Activated CD4-positive, alpha-beta T cell treated with anti-CD3 and anti-CD28 coated beads, Interleukin-2, amount 10 ng/mL, durations not matched to agents 24 days and 14 days (primary cell): ENCODE data around the gene STAT2. TPM values are rescaled to one million over a fixed set of nuclear protein-coding genes. Genes with fewer than 3 reads are reported as not detected.
"Not testable (repeated sequence)": the region's sequence is repeated elsewhere in the genome, so short reads cannot be mapped to it uniquely, and the experiment has no call there.

Experiments
- DNase-seq: peaks from one replicate; pipeline ENCODE4 v3.0.0; 2022
- H3K27ac Mint-ChIP-seq: one replicate; pipeline ENCODE4 v1.8.0; 2022; ENCODE audit warnings: mild to moderate bottlenecking, mixed read lengths
- H3K27me3 Mint-ChIP-seq: one replicate; pipeline ENCODE4 v1.8.0; 2022; ENCODE audit warnings: mixed read lengths
- H3K36me3 Mint-ChIP-seq: one replicate; pipeline ENCODE4 v1.8.0; 2022; ENCODE audit warnings: low read depth, mild to moderate bottlenecking, mixed read lengths
- H3K4me1 Mint-ChIP-seq: one replicate; pipeline ENCODE4 v1.8.0; 2021; ENCODE audit warnings: mixed read lengths
- H3K4me3 Mint-ChIP-seq: one replicate; pipeline ENCODE4 v1.8.0; 2022; ENCODE audit warnings: mild to moderate bottlenecking, moderate library complexity, mixed read lengths
- H3K9me3 Mint-ChIP-seq: one replicate; pipeline ENCODE4 v1.8.0; 2021; ENCODE audit warnings: mixed read lengths
- intact Hi-C: fragments of 100-400 bp; cut with micrococcal nuclease; formaldehyde crosslinking; loops from one replicate; pipeline ENCODE4 v1.15.1; 2023
- total RNA-seq: library from RNA; stranded (reverse); gene quantifications from 2 replicates; pipeline ENCODE4 v1.2.3, GENCODE V29; 2022

The STAT2 gene
- 64.9 and 68.4 TPM in 2 replicates for total RNA-seq

DNA sequence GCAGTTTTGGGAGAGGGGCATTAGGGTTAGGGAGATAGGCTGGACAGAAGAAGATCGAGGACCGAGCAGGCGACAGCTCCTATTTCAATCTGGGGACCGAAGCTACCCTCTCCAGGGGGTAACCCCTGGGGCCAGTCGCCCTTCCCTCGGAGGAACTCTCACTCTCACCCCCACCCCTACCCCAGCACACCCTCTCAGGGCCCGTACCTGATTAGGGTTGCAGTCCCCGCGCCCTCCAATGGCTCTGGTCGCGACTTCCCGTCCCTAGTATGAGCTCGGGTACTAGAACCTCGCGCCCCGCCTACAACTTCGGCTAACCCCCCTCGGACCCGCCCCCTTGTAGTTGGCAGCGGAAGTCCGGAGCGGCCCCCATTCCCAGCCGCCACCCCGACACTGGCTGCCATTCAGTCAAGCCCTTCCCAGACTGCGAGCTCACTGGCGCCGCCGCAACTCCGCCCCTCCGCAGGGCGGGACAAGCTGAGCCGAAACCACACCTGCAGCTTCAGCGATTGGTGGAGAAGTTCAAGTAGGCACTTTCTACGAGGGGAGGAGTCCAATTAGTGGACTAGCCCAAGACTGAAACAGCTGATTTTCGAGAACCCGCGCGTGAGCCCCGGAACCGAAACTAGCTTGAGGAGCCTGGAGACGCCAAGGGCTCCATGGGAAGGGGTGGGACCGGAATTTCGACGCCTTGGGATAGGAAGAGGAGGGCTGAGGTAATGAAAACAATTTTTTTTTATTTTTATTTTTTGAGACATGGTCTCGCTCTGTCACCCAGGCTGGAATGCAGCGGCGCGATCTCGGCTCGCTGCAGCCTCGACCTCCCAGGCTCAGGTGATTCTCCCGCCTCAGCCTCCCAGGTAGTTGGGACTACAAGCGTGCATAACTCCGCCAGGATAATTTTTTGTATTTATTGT lies at the start of gene STAT2:
Gene STAT2 (minus strand): TSS at position 257 of the 917 bp plus-strand sequence. CDS start 3,536 bp downstream, outside the sequence.
- Mint-ChIP-seq H3K27me3 (no peaks in the 10 kb centered on the region), H3K36me3 (peaks cover 15% of the 10 kb centered on the region), H3K27ac (peak within 1 kb of the TSS; percentile 95), H3K4me3 (peak within 1 kb of the TSS; percentile 94), H3K9me3 (no peaks in the 10 kb centered on the region), H3K4me1 (peaks cover 31% of the 10 kb centered on the region)
- intact Hi-C loops = loop anchor here (1.0 to 2.0 kb wide), 8 partner anchors 22 to 241 kb away; partner anchors contain the start of genes CS, IL23A, SPRYD4 and TIMELESS
- DNase-seq = peak; percentile 100

DNA sequence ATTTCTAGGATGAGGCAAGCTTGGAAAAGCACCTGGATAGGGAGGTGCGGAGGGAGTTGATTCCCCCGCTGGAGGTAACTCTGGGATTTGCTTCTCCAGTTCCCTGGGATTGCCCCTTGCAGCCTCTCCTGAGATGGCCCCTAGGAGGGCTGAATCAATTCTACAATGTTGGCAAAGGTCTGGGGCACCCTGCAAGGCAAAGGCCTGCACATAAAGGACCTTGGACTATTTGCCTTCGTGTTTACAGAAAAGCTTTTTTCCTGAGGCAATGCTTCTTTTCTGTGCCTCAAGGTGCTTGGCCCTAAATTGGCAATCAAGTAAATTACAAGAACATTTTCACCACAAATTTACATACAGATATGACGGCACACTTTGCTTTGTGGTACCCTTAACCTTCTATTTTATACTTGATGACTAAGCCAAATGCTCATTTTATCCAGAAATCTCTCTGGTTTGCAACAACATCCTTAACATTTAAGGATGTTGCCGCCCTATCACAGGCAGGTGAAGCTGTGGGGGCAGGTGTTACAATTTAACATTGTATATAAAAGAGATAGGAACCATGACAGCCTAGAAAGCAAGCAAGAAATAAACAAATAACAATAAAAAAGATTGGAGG lies 49.0 kb upstream of the STAT2 start:
- intact Hi-C loops = no loop called here
- Mint-ChIP-seq H3K27me3 (no peaks in the 10 kb centered on the region), H3K4me3 (no peak overlapping the region), H3K27ac (no peak overlapping the region), H3K4me1 (no peaks in the 10 kb centered on the region), H3K9me3 (no peaks in the 10 kb centered on the region), H3K36me3 (no peaks in the 10 kb centered on the region)
- no peak for DNase-seq

DNA sequence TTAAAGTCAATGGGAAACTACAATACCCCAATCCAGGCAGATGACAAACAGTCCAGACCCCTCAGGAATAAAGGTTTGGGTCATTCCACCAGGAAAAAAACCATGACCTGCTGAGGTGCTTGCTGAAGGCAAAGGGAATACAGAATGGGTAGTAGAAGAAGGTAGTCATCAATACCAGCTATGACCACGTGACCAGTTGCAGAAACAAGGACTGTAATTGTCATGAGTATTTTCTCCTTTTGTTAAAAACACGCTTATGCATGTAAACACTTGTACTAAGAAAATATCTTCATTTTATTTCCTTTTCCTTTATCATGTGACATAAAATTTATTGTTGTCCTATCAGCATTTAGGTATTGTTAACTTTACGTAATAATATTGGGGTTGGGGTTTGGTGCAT lies 44.3 kb upstream of the STAT2 start:
- H3K4me1 Mint-ChIP-seq, H3K27me3 Mint-ChIP-seq, DNase-seq, intact Hi-C loops, H3K4me3 Mint-ChIP-seq, H3K27ac Mint-ChIP-seq, H3K36me3 Mint-ChIP-seq, H3K9me3 Mint-ChIP-seq: not testable (repeated sequence)

DNA sequence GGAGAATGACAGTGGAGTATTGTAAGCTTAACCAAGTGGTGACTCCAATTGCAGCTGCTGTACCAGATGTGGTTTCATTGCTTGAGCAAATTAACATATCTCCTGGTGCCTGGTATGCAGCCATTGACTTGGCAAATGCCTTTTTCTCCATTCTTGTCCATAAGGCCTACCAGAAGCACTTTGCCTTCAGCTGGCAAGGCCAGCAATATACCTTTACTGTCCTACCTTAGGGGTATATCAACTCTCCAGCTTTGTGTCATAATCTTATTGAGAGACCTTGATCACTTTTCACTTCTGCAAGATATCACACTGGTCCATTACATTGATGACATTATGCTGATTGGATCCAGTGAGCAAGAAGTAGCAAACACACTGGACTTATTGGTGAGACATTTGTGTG lies 41.7 kb upstream of the STAT2 start:
- H3K4me3 Mint-ChIP-seq, intact Hi-C loops, H3K36me3 Mint-ChIP-seq, DNase-seq, H3K27me3 Mint-ChIP-seq, H3K4me1 Mint-ChIP-seq, H3K27ac Mint-ChIP-seq: not testable (repeated sequence)
- H3K9me3 Mint-ChIP-seq = peaks cover 10% of the 10 kb centered on the region

DNA sequence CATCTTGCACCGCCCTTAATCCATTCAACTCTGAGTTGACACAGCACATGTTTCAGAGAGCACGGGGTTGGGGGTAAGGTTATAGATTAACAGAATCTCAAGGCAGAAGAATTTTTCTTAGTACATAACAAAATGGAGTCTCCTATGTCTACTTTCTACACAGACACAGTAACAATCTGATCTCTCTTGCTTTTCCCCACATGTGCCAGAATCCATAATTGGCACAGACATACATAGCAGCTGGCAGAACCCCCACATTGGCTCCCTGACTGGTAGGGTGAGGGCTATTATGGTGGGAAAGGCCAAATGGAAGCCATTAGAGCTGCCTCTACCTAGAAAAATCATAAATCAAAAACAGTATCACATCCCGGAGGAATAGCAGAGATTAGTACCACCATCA lies 41.2 kb upstream of the STAT2 start:
- H3K4me3 Mint-ChIP-seq, H3K36me3 Mint-ChIP-seq, H3K4me1 Mint-ChIP-seq, H3K27me3 Mint-ChIP-seq, intact Hi-C loops, DNase-seq, H3K27ac Mint-ChIP-seq: not testable (repeated sequence)
- peaks cover 10% of the 10 kb centered on the region for H3K9me3 Mint-ChIP-seq

DNA sequence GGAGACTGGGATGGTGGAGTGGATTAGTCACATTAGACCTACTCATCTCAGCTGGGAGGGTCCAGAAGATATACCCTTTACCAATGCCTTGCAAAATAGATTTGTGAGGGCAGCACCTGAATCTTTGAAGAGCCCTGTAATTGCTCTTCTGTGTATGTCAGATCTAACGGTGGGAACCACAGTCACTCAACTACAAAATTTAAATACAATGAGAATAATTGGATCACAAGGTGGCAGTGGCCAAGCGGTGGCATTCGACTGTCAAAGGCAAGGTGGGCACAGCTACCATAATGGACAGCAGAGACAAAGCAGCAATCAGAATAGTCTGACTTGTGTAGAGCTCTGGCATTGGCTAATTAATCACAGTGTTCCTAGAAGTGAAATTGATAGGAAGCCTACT lies 39.6 kb upstream of the STAT2 start:
- H3K27me3 Mint-ChIP-seq, H3K36me3 Mint-ChIP-seq, H3K27ac Mint-ChIP-seq, H3K4me3 Mint-ChIP-seq, DNase-seq, H3K4me1 Mint-ChIP-seq, intact Hi-C loops: not testable (repeated sequence)
- peaks cover 10% of the 10 kb centered on the region for H3K9me3 Mint-ChIP-seq

DNA sequence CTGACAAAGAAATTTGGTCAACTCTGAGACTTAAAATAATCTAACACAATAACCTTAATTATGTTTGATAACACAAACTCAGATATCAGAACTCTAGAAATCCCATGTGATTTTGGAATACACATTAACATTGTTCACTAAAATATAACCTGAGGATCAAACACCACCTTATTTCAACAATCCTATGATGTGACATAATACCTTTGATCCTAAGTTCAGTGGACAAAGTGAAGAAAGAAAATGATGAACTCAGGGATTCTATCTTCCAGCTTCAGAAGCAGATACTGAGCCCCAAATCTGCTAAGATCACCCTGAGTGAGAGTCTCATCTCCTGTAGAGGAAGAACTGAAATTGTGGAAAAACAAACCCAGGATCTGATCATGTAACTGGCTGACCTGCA lies 38.4 kb upstream of the STAT2 start:
- intact Hi-C loops = no loop called here
- DNase-seq = no peak
- H3K27ac Mint-ChIP-seq = no peak overlapping the region
- H3K36me3 Mint-ChIP-seq = no peaks in the 10 kb centered on the region
- peaks cover 2% of the 10 kb centered on the region for H3K27me3 Mint-ChIP-seq
- H3K4me1 Mint-ChIP-seq = no peaks in the 10 kb centered on the region
- H3K9me3 Mint-ChIP-seq = peaks cover 10% of the 10 kb centered on the region
- no peak overlapping the region for H3K4me3 Mint-ChIP-seq

DNA sequence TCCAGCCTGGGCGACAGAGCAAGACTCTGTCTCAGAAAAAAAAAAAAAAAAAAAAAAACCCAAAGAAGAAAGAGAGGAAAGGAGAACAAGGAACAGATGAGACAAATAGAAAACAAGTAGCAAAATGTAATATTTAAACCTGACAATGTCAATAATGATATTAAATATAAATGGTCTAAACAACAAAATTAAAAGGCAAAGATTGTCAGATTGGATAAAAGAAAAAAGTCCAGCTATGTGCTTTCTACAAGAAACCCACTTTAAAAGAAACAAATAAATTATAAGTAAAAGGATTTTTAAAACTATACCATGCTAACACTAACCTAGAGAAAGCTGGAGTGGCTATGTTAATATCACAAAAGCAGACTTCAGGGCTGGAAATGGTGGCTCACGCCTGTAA lies 32.4 kb upstream of the STAT2 start:
- intact Hi-C loops = no loop called here
- DNase-seq = no peak
- H3K27ac Mint-ChIP-seq = no peak overlapping the region
- no peaks in the 10 kb centered on the region for H3K27me3 Mint-ChIP-seq
- H3K4me3 Mint-ChIP-seq = no peak overlapping the region
- H3K4me1 Mint-ChIP-seq = no peaks in the 10 kb centered on the region
- H3K36me3 Mint-ChIP-seq = no peaks in the 10 kb centered on the region
- no peaks in the 10 kb centered on the region for H3K9me3 Mint-ChIP-seq

DNA sequence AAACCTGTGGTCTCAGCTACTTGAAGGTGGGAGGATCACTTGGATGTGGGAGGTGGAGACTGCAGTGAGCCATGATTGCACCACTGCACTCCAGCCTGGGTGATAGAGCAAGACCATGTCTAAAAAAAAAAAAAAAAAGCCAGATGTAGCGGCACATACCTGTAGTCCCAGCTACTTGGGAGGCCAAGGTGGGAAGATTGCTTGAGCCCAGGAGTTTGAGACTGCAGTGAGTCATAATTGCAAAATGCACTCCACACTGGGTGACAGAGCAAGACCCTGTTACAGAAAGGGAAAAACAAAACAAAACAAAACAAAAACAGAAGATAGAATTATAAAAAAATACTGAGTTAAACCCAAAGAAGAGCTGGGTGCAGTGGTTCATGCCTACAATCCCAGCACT lies 31.8 kb upstream of the STAT2 start:
- Mint-ChIP-seq H3K36me3 (no peaks in the 10 kb centered on the region), H3K9me3 (no peaks in the 10 kb centered on the region), H3K4me3 (no peak overlapping the region), H3K4me1 (no peaks in the 10 kb centered on the region), H3K27me3 (no peaks in the 10 kb centered on the region), H3K27ac (no peak overlapping the region)
- intact Hi-C loops = no loop called here
- DNase-seq = no peak

DNA sequence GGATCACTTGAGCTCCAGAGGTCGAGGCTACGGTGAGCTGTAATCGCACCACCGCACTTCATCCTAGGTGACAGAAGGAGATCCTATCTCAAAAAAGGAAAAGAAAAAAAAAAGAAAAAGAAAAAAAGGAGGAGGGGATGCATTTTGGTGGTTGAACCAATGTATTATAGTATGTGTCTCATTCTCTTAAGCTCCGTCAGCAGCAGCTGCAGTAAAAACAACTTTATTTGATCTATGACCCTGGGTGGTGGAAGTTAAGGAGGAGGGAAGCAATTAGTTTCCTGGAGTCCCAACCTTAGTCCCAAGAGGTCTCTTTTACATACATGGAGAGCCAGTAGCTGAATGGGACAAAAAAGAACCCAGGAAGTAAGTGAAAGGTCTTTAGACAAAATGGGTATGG lies 29.5 kb upstream of the STAT2 start:
- peaks cover 1% of the 10 kb centered on the region for H3K27me3 Mint-ChIP-seq
- no peaks in the 10 kb centered on the region for H3K4me1 Mint-ChIP-seq
- no peak overlapping the region for H3K4me3 Mint-ChIP-seq

DNA sequence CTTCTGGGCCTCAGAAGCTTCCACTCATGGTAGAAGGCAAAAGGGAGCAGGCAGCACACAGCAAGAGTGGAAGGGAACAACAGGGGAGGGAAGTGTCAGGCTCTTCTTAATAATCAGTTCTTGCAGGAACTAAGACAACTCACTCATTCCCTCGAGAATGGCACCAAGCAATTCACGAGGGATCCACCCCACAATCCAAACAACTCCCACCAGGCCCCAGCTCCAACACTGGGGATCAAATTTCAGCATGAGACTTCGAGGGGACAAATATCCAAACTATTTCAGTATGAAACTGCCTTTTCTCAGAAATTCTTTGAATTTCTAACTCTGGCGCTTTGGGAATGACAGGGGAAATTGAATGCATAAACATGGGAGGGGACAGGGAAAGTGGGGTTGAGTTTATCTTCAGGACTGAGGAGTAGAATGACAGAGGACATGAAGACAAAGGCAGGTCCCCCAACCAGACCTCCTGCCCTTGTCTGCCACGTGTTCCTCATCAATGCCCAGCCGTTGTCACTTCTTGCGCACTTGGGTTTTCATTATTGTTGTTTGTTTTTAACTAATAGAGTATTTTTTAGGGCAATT lies 27.3 kb upstream of the STAT2 start:
- H3K27ac Mint-ChIP-seq = no peak overlapping the region
- peaks cover 1% of the 10 kb centered on the region for H3K27me3 Mint-ChIP-seq
- H3K4me1 Mint-ChIP-seq = no peaks in the 10 kb centered on the region
- no peaks in the 10 kb centered on the region for H3K9me3 Mint-ChIP-seq
- intact Hi-C loops = no loop called here
- H3K36me3 Mint-ChIP-seq = no peaks in the 10 kb centered on the region
- H3K4me3 Mint-ChIP-seq = no peak overlapping the region
- DNase-seq = no peak

More for the DNA sequence above, 29.5 kb upstream of the STAT2 start:
- no peak for DNase-seq
- Mint-ChIP-seq H3K36me3 (no peaks in the 10 kb centered on the region), H3K27ac (no peak overlapping the region), H3K9me3 (no peaks in the 10 kb centered on the region)
- intact Hi-C loops = no loop called here

DNA sequence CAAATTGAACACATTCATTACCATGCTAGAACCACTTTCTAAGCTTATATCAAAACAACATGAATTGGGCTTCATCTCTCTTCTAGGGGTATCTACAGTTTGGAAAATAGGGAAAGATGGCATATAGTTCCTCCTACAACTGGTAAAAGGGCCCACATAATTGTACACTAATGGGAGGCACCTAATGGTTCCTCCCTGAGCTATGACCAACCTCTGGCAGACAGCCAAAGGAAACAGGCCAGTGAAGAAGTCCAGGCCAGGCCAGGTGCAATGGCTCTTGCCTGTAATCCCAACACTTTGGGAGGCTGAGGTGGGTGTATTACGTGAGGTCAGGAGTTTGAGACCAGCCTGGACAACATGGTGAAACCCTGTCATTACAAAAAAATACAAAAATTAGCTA lies 26.0 kb upstream of the STAT2 start:
- H3K9me3 Mint-ChIP-seq = no peaks in the 10 kb centered on the region
- no peak overlapping the region for H3K4me3 Mint-ChIP-seq
- no peak overlapping the region for H3K27ac Mint-ChIP-seq
- DNase-seq = no peak
- H3K36me3 Mint-ChIP-seq = no peaks in the 10 kb centered on the region
- no peaks in the 10 kb centered on the region for H3K4me1 Mint-ChIP-seq
- H3K27me3 Mint-ChIP-seq = peaks cover 1% of the 10 kb centered on the region
- intact Hi-C loops = no loop called here

DNA sequence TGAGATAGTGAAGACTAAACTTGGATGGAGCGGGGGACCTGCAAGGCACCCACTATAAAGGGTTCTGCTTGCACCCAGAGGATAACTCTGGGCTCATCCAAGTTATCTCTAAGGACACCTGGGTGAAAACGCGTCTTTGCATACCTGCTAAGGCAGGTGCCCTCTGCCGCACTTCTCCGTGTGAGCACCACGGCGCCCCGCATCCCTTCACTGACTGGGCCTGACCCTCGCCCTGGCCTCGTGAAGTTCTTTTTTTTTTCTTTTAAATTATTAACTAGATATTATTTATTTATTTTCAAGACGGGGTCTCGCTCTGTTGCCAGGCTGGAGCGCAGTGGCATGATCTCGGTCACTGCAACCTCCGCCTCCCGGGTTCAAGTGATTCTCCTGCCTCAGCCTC lies 22.7 kb upstream of the STAT2 start:
- no peak overlapping the region for H3K27ac Mint-ChIP-seq
- peaks cover 1% of the 10 kb centered on the region for H3K27me3 Mint-ChIP-seq
- intact Hi-C loops = no loop called here
- no peaks in the 10 kb centered on the region for H3K9me3 Mint-ChIP-seq
- no peak for DNase-seq
- no peaks in the 10 kb centered on the region for H3K4me1 Mint-ChIP-seq
- no peak overlapping the region for H3K4me3 Mint-ChIP-seq
- H3K36me3 Mint-ChIP-seq = no peaks in the 10 kb centered on the region

DNA sequence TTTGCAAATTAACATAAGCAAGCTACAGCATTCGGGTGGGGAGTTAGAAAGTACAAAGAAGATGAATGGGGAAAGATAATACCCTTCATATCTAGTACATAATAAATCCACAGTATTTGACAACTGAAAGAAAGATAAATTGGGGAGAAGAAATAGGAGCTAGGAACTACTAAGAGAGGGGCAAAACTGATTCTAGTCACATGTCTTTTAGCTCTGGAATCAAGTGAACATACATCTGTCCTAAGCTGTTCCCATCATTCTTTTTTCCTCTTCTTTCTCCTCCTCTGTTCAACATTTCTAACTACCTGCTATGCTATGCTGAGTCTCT lies 18.0 kb upstream of the STAT2 start:
- Mint-ChIP-seq H3K27me3 (no peaks in the 10 kb centered on the region), H3K9me3 (peaks cover 6% of the 10 kb centered on the region), H3K36me3 (no peaks in the 10 kb centered on the region), H3K4me3 (no peak overlapping the region), H3K4me1 (no peaks in the 10 kb centered on the region), H3K27ac (no peak overlapping the region)
- intact Hi-C loops = no loop called here
- no peak for DNase-seq
